Activated T-helper 1 cell treated with anti-CD3 and anti-CD28 coated beads, Interleukin-12 subunit alpha, Interleukin-12 subunit beta, Interleukin-2, Interleukin-4 antibody, amounts not matched to agents 30 ng/mL and 10 ng/mL and 1 ng/mL, durations not matched to agents 14 hours and 24 hours and 36 hours (primary cell): ENCODE results near the gene EBP. TPM values are rescaled to one million over a fixed set of nuclear protein-coding genes. Genes with fewer than 3 reads are reported as not detected.

ENCODE experiments used
- DNase-seq: peaks from one replicate; pipeline ENCODE4 v3.0.0; 2021; ENCODE audit warnings: low spot score
- H3K27ac Mint-ChIP-seq: one replicate; pipeline ENCODE4 v1.8.0; 2021; ENCODE audit warnings: mild to moderate bottlenecking, mixed read lengths
- H3K27me3 Mint-ChIP-seq: one replicate; pipeline ENCODE4 v1.8.0; 2022; ENCODE audit warnings: mild to moderate bottlenecking, moderate library complexity, mixed read lengths; ENCODE audit not compliant: insufficient read depth
- H3K36me3 Mint-ChIP-seq: one replicate; pipeline ENCODE4 v1.8.0; 2021; ENCODE audit warnings: low read depth, mixed read lengths
- H3K4me1 Mint-ChIP-seq: one replicate; pipeline ENCODE4 v1.8.0; 2021; ENCODE audit warnings: low read depth, mixed read lengths
- H3K4me3 Mint-ChIP-seq: one replicate; pipeline ENCODE4 v1.8.0; 2021; ENCODE audit warnings: mild to moderate bottlenecking, moderate library complexity, mixed read lengths
- H3K9me3 Mint-ChIP-seq: one replicate; pipeline ENCODE4 v1.8.0; 2021; ENCODE audit warnings: mixed read lengths
- intact Hi-C: fragments of 100-400 bp; cut with micrococcal nuclease; formaldehyde crosslinking; loops from one replicate; pipeline ENCODE4 v1.15.1; 2024
- total RNA-seq: library from RNA; stranded (reverse); gene quantifications from 2 replicates; pipeline ENCODE4 v1.2.3, GENCODE V29; 2022

EBP gene
- total RNA-seq, 1 donor from 2014 or later, result 164 TPM

GRCh38 chrX:48480142-48480541, 41.5 kb upstream of the EBP start:
- Mint-ChIP-seq H3K4me3 (no peak overlapping the region), H3K27me3 (no peaks in the 10 kb centered on the region), H3K4me1 (peaks cover 15% of the 10 kb centered on the region), H3K36me3 (peaks cover 29% of the 10 kb centered on the region), H3K9me3 (no peaks in the 10 kb centered on the region), H3K27ac (no peak overlapping the region)
- DNase-seq, result no peak
- intact Hi-C loops, result no loop called here

GRCh38 chrX:48480583-48480982, 41.0 kb upstream of the EBP start:
- peaks cover 15% of the 10 kb centered on the region for H3K4me1 Mint-ChIP-seq
- H3K27me3 Mint-ChIP-seq, result no peaks in the 10 kb centered on the region
- no peaks in the 10 kb centered on the region for H3K9me3 Mint-ChIP-seq
- intact Hi-C loops, result no loop called here
- H3K36me3 Mint-ChIP-seq, result peaks cover 29% of the 10 kb centered on the region
- no peak overlapping the region for H3K4me3 Mint-ChIP-seq
- H3K27ac Mint-ChIP-seq, result no peak overlapping the region
- no peak for DNase-seq

- no peak overlapping the region for H3K27ac Mint-ChIP-seq
- no peak overlapping the region for H3K4me3 Mint-ChIP-seq
- DNase-seq, result no peak
- H3K9me3 Mint-ChIP-seq, result no peaks in the 10 kb centered on the region
- H3K36me3 Mint-ChIP-seq, result peaks cover 21% of the 10 kb centered on the region
- peaks cover 6% of the 10 kb centered on the region for H3K4me1 Mint-ChIP-seq
- H3K27me3 Mint-ChIP-seq, result no peaks in the 10 kb centered on the region
- intact Hi-C loops, result no loop called here
These were observed 39.1 kb upstream of the EBP start for GRCh38 chrX:48482526-48482925.

- H3K4me3 Mint-ChIP-seq, result no peak overlapping the region
- no peaks in the 10 kb centered on the region for H3K9me3 Mint-ChIP-seq
- H3K27me3 Mint-ChIP-seq, result no peaks in the 10 kb centered on the region
- DNase-seq, result no peak
- H3K4me1 Mint-ChIP-seq, result no peaks in the 10 kb centered on the region
- H3K27ac Mint-ChIP-seq, result no peak overlapping the region
- intact Hi-C loops, result no loop called here
- H3K36me3 Mint-ChIP-seq, result peaks cover 4% of the 10 kb centered on the region
These were observed 34.2 kb upstream of the EBP start for GRCh38 chrX:48487362-48487798.

DNA sequence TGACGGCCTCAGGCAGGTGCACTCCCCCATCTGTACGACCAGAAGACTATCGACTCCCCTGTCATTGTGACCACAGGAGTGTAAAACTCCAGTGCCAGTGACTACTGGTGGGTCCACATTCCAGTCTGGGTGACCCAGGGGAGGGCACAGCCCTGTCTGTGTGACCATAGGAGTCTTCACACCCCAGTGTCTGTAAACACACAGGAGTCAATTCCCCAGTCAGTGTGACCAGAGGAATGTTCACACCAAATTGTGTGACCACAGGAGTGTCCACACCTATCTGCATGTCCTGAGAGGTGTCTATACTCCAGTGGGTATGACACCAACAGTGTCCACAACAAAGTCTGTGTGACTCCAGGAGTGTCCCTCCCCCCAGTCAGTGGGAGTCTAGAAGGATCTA, 33.6 kb upstream of the EBP start:
- DNase-seq, result no peak
- Mint-ChIP-seq H3K27me3 (no peaks in the 10 kb centered on the region), H3K4me1 (no peaks in the 10 kb centered on the region), H3K4me3 (no peak overlapping the region), H3K36me3 (no peaks in the 10 kb centered on the region), H3K27ac (no peak overlapping the region), H3K9me3 (no peaks in the 10 kb centered on the region)
- intact Hi-C loops, result no loop called here

GRCh38 chrX:48489296-48489695, 32.3 kb upstream of the EBP start:
- H3K27me3 Mint-ChIP-seq, result no peaks in the 10 kb centered on the region
- no peaks in the 10 kb centered on the region for H3K9me3 Mint-ChIP-seq
- no peaks in the 10 kb centered on the region for H3K36me3 Mint-ChIP-seq
- H3K4me3 Mint-ChIP-seq, result no peak overlapping the region
- DNase-seq, result no peak
- H3K27ac Mint-ChIP-seq, result no peak overlapping the region
- no peaks in the 10 kb centered on the region for H3K4me1 Mint-ChIP-seq
- intact Hi-C loops, result no loop called here

- Mint-ChIP-seq H3K4me1 (no peaks in the 10 kb centered on the region), H3K4me3 (no peak overlapping the region), H3K27ac (no peak overlapping the region), H3K9me3 (no peaks in the 10 kb centered on the region), H3K36me3 (no peaks in the 10 kb centered on the region), H3K27me3 (no peaks in the 10 kb centered on the region)
- intact Hi-C loops, result no loop called here
- no peak for DNase-seq
These were observed 31.7 kb upstream of the EBP start for GRCh38 chrX:48489892-48490291.

DNA sequence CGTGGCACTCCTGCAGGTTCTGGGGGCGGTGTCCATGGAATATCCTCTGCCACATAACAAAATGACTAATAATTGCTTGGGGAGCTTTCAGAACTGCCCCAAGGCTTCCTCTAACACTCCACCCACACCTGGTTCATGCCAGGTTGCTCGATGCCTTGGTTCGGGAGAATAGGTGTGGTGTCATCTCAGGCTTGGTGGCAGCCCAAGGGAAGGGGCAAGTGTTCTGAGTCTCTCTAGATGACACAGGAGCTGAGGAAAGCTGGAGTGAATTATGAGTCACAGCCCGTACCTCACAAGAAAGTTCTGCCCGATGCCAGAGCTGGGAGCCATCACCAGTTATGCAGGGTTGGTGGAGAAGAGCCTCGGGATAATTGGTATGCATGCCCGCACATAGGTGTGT, 30.9 kb upstream of the EBP start:
- no peaks in the 10 kb centered on the region for H3K4me1 Mint-ChIP-seq
- intact Hi-C loops, result no loop called here
- no peaks in the 10 kb centered on the region for H3K9me3 Mint-ChIP-seq
- H3K27ac Mint-ChIP-seq, result no peak overlapping the region
- no peak overlapping the region for H3K4me3 Mint-ChIP-seq
- DNase-seq, result no peak
- H3K36me3 Mint-ChIP-seq, result no peaks in the 10 kb centered on the region
- no peaks in the 10 kb centered on the region for H3K27me3 Mint-ChIP-seq

DNA sequence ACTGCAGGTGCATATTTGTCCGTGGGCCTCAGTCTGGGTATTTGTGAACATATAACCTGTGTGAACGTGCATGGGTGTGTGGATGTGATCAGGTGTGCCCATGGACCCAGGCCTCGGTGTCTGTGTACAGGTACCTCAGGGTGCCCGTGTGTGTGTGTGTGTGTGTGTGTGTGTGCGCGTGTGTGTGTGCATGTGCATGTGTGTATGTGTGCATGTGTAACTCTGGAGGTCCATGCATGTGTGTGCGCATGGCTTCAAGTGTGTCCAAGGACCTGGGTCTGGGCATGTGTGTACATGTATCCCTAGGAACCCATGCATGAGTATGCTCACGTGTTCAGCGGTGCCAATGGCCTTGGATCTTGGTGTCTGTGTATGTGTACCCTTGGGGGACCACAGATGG, 29.8 kb upstream of the EBP start:
- Mint-ChIP-seq H3K27ac (no peak overlapping the region), H3K4me3 (no peak overlapping the region), H3K4me1 (no peaks in the 10 kb centered on the region), H3K9me3 (no peaks in the 10 kb centered on the region), H3K27me3 (no peaks in the 10 kb centered on the region), H3K36me3 (no peaks in the 10 kb centered on the region)
- no peak for DNase-seq
- intact Hi-C loops, result no loop called here

- no peaks in the 10 kb centered on the region for H3K4me1 Mint-ChIP-seq
These were observed 29.2 kb upstream of the EBP start for GRCh38 chrX:48492293-48492910.

DNA sequence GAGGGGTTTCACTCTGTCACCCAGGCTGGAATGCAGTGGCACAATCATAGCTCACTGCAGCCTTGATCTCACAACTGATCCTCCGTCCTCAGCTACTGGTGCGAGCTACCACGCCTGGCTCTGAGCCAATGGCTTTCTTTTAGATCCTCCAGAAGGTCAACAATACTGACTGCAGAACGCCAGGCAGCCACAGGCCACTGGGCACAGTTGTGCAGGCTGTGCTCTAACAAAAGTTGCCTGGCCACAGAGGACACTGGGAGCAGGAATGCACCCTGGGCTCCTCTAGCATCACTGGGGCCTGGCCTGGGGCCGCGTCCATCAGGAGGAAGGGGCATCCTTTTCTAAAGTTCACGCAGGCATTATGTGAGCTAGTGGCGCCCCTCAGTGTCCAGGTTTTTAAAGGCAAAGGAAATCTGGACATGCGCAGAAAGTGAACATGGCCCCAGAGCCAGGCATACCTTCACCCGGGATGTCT, 27.7 kb upstream of the EBP start:
- Mint-ChIP-seq H3K36me3 (no peaks in the 10 kb centered on the region), H3K4me3 (no peak overlapping the region), H3K4me1 (peaks cover 6% of the 10 kb centered on the region), H3K27ac (no peak overlapping the region), H3K9me3 (no peaks in the 10 kb centered on the region), H3K27me3 (no peaks in the 10 kb centered on the region)
- intact Hi-C loops, result no loop called here
- DNase-seq, result no peak

More at GRCh38 chrX:48492293-48492910, 29.2 kb upstream of the EBP start:
- intact Hi-C loops, result no loop called here
- no peaks in the 10 kb centered on the region for H3K9me3 Mint-ChIP-seq
- no peaks in the 10 kb centered on the region for H3K27me3 Mint-ChIP-seq
- H3K36me3 Mint-ChIP-seq, result no peaks in the 10 kb centered on the region
- DNase-seq, result no peak
- no peak overlapping the region for H3K27ac Mint-ChIP-seq
- H3K4me3 Mint-ChIP-seq, result no peak overlapping the region

DNA sequence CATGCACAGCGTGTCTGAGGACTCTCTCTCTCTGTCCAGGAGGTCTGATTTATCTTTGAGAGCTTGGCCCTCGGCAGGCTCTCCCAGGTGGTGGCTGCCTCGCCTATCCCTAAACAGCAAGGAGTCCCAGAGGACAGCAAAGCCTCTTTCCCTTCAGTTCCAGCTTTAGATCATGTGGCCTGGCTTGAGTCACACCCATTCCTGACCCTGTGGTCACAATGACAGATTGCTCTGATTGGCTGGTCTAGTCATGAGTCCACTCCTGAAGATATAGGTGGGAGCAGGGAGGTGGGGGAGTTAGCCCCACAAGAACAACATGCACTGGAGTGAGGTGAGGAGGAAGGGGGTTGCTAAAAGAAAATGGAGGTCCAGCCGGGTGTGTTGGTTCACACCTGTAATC, 24.9 kb upstream of the EBP start:
- no peak overlapping the region for H3K4me3 Mint-ChIP-seq
- no peaks in the 10 kb centered on the region for H3K27me3 Mint-ChIP-seq
- H3K36me3 Mint-ChIP-seq, result no peaks in the 10 kb centered on the region
- H3K4me1 Mint-ChIP-seq, result peaks cover 6% of the 10 kb centered on the region
- intact Hi-C loops, result no loop called here
- DNase-seq, result no peak
- H3K27ac Mint-ChIP-seq, result no peak overlapping the region
- no peaks in the 10 kb centered on the region for H3K9me3 Mint-ChIP-seq

DNA sequence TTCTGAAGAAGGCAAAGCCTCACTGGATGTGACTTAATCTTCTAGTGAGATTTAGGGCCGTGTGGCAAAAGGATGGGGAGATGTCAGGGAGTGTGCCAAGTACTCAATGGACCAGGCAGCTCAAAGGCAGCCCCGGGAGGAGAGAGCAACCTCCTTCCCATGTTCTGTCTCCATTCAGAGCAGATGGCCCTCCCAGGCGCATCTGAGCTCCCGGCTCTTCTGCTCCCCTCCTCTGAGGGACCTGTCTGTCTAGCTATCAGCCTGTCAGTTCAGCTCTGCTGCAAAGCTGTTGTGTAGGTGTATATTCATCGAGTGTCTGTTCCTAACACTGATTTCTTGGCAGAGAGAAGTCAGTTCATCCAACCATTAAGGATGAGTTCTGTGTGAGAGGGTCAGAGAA, 23.7 kb upstream of the EBP start:
- intact Hi-C loops, result no loop called here
- Mint-ChIP-seq H3K36me3 (no peaks in the 10 kb centered on the region), H3K4me1 (peaks cover 6% of the 10 kb centered on the region), H3K9me3 (no peaks in the 10 kb centered on the region), H3K27me3 (no peaks in the 10 kb centered on the region), H3K4me3 (no peak overlapping the region), H3K27ac (no peak overlapping the region)
- no peak for DNase-seq

DNA sequence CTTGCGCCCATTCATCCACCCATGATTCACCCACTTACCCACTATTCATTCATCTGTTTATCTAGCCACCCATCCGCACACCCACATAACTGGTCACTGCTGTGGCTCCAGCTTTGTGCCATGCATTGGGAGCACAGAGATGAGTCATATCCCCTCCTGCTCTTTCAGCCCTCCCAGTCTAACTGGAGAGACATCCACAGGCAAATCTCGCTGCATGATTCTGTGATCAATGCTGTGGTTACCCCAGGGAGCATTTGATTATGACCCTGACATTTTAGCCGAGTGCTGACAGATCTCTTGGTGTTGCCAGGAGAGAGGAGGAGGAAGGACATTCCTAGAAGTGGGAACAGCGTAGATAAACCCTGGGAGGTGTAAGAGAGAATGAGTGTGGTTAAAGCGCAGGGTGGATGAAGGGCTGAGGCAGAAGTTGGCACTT, 23.2 kb upstream of the EBP start:
- no peak overlapping the region for H3K27ac Mint-ChIP-seq
- no peaks in the 10 kb centered on the region for H3K9me3 Mint-ChIP-seq
- DNase-seq, result no peak
- no peaks in the 10 kb centered on the region for H3K27me3 Mint-ChIP-seq
- intact Hi-C loops, result no loop called here
- H3K4me3 Mint-ChIP-seq, result no peak overlapping the region
- peaks cover 6% of the 10 kb centered on the region for H3K4me1 Mint-ChIP-seq
- no peaks in the 10 kb centered on the region for H3K36me3 Mint-ChIP-seq
